ENCODE measurements around the gene DYNLL1. TPM values are rescaled to one million over a fixed set of nuclear protein-coding genes. Genes with fewer than 3 reads are reported as not detected.
"Not testable (repeated sequence)": the region's sequence is repeated elsewhere in the genome, so short reads cannot be mapped to it uniquely, and the experiment has no call there.

The DYNLL1 gene
- total RNA-seq, 3 donors from 2014 or later (not counting 1 experiment from before 2014, with no cell fraction given) = 69.7 to 110 (median 77.2) TPM

GRCh38 chr12:120529641-120530417 is 33.9 kb downstream of the DYNLL1 start:
- H3K27ac Mint-ChIP-seq = peak overlapping the region; percentile 98 to 100
- Histone ChIP-seq H3K9me3 (ENCODE audit: control insufficient read depth, insufficient read depth, low read length) (no peaks in the 10 kb centered on the region), H3K4me1 (ENCODE audit: control insufficient read depth, insufficient read depth, low read length) (peaks cover 20% of the 10 kb centered on the region), H3K4me3 (ENCODE audit: low read length) (peak overlapping the region; percentile 79), H3K27ac (ENCODE audit: low read length) (peak overlapping the region; percentile 86), H3K27me3 (ENCODE audit: control insufficient read depth, insufficient read depth, low read length) (no peaks in the 10 kb centered on the region), H3K36me3 (ENCODE audit: control insufficient read depth, insufficient read depth, low read length) (no peaks in the 10 kb centered on the region)
- H3K9me3 Mint-ChIP-seq = no peaks in the 10 kb centered on the region
- WGBS (ENCODE audit: insufficient coverage) = 53% methylated on average over 15 of the region's 19 CpGs
- TF ChIP-seq CTCF (IDR thresholded peaks at IDR 0.05) = no peak
- DNase-seq (peak in 1 of 2 donors; percentile 41), ATAC-seq (no peak)
- no peaks in the 10 kb centered on the region for H3K36me3 Mint-ChIP-seq
- H3K4me3 Mint-ChIP-seq = peak overlapping the region; percentile 99
- intact Hi-C loops (cut with micrococcal nuclease) = loop anchor here (2.0 kb wide), 1 partner anchor 91 kb away; the partner anchor contains the start of gene COX6A1
- H3K4me1 Mint-ChIP-seq = peaks cover 14 to 24% of the 10 kb centered on the region in 2 donors
- no peaks in the 10 kb centered on the region for H3K27me3 Mint-ChIP-seq (ENCODE audit: low read depth in 2 of 2)

- H3K36me3 Mint-ChIP-seq; ATAC-seq; DNase-seq; H3K27me3 ChIP-seq (ENCODE audit: control insufficient read depth, insufficient read depth, low read length); H3K27ac ChIP-seq (ENCODE audit: low read length); H3K9me3 ChIP-seq (ENCODE audit: control insufficient read depth, insufficient read depth, low read length); H3K4me3 ChIP-seq (ENCODE audit: low read length); H3K27me3 Mint-ChIP-seq (ENCODE audit: low read depth in 2 of 2); H3K36me3 ChIP-seq (ENCODE audit: control insufficient read depth, insufficient read depth, low read length); H3K9me3 Mint-ChIP-seq; H3K4me3 Mint-ChIP-seq; intact Hi-C loops (cut with micrococcal nuclease): not testable (repeated sequence)
- peak overlapping the region in 1 of 2 donors; percentile 100 for H3K27ac Mint-ChIP-seq
- peaks cover 23% of the 10 kb centered on the region for H3K4me1 ChIP-seq (ENCODE audit: control insufficient read depth, insufficient read depth, low read length)
- peaks cover 18 to 29% of the 10 kb centered on the region in 2 donors for H3K4me1 Mint-ChIP-seq
Observed at GRCh38 chr12:120530418-120530761, 34.5 kb downstream of the DYNLL1 start.

- no peaks in the 10 kb centered on the region for H3K9me3 ChIP-seq (ENCODE audit: control insufficient read depth, insufficient read depth, low read length)
- H3K4me1 ChIP-seq (ENCODE audit: control insufficient read depth, insufficient read depth, low read length) = peaks cover 45% of the 10 kb centered on the region
- Mint-ChIP-seq H3K36me3 (no peaks in the 10 kb centered on the region), H3K27me3 (ENCODE audit: low read depth in 2 of 2) (no peaks in the 10 kb centered on the region), H3K4me3 (peak overlapping the region; percentile 37), H3K27ac (no peak overlapping the region), H3K9me3 (no peaks in the 10 kb centered on the region), H3K4me1 (peaks cover 38 to 45% of the 10 kb centered on the region in 2 donors)
- H3K4me3 ChIP-seq (ENCODE audit: low read length) = no peak overlapping the region
- H3K27me3 ChIP-seq (ENCODE audit: control insufficient read depth, insufficient read depth, low read length) = no peaks in the 10 kb centered on the region
- H3K27ac ChIP-seq (ENCODE audit: low read length) = no peak overlapping the region
- intact Hi-C loops (cut with micrococcal nuclease) = no loop called here
- ATAC-seq = no peak
- 59% methylated on average over 4 of the region's 4 CpGs for WGBS (ENCODE audit: insufficient coverage)
- TF ChIP-seq CTCF (IDR thresholded peaks at IDR 0.05) = no peak
- no peak for DNase-seq
- H3K36me3 ChIP-seq (ENCODE audit: control insufficient read depth, insufficient read depth, low read length) = peaks cover 2% of the 10 kb centered on the region
Observed at GRCh38 chr12:120532701-120533238, 36.9 kb downstream of the DYNLL1 start.

GRCh38 chr12:120534203-120534702 is 38.3 kb downstream of the DYNLL1 start, which contains the start of gene RNF10:
Gene RNF10, plus strand, starts transcription at chr12:120534356. Its CDS starts 456 bp downstream, at chr12:120534812.
- peaks cover 47% of the 10 kb centered on the region for H3K4me1 ChIP-seq (ENCODE audit: control insufficient read depth, insufficient read depth, low read length)
- Mint-ChIP-seq H3K4me3 (peak within 1 kb of the TSS; percentile 97), H3K9me3 (no peaks in the 10 kb centered on the region), H3K27me3 (ENCODE audit: low read depth in 2 of 2) (no peaks in the 10 kb centered on the region), H3K4me1 (peaks cover 46 to 53% of the 10 kb centered on the region in 2 donors), H3K27ac (peak within 1 kb of the TSS; percentile 92 to 97), H3K36me3 (no peaks in the 10 kb centered on the region)
- whole genome bisulfite sequencing (ENCODE audit: insufficient coverage) = under 1% methylated on average over 43 of the region's 43 CpGs
- intact Hi-C loops (cut with micrococcal nuclease) = loop anchor here (2.0 kb wide), 1 partner anchor 87 kb away; the partner anchor contains the start of genes GATC and TRIAP1
- H3K27ac ChIP-seq (ENCODE audit: low read length) = peak within 1 kb of the TSS; percentile 40
- peak; percentile 71 to 85 (median 80) for ATAC-seq
- peak; percentile 69 to 92 for DNase-seq
- no peaks in the 10 kb centered on the region for H3K9me3 ChIP-seq (ENCODE audit: control insufficient read depth, insufficient read depth, low read length)
- peak within 1 kb of the TSS; percentile 46 for H3K4me3 ChIP-seq (ENCODE audit: low read length)
- no peak for TF ChIP-seq CTCF (IDR thresholded peaks at IDR 0.05)
- no peaks in the 10 kb centered on the region for H3K27me3 ChIP-seq (ENCODE audit: control insufficient read depth, insufficient read depth, low read length)
- peaks cover 3% of the 10 kb centered on the region for H3K36me3 ChIP-seq (ENCODE audit: control insufficient read depth, insufficient read depth, low read length)

Measured in natural killer cell (primary cell).